ENCODE results near the gene FN3KRP. TPM values are rescaled to one million over a fixed set of nuclear protein-coding genes. Genes with fewer than 3 reads are reported as not detected.

The FN3KRP gene
- total and polyA plus RNA-seq, 2 of the 13 experiments (the other 11 are each of a cell fraction or from before 2014, with no cell fraction given): 22.4 to 28.2 TPM

DNA sequence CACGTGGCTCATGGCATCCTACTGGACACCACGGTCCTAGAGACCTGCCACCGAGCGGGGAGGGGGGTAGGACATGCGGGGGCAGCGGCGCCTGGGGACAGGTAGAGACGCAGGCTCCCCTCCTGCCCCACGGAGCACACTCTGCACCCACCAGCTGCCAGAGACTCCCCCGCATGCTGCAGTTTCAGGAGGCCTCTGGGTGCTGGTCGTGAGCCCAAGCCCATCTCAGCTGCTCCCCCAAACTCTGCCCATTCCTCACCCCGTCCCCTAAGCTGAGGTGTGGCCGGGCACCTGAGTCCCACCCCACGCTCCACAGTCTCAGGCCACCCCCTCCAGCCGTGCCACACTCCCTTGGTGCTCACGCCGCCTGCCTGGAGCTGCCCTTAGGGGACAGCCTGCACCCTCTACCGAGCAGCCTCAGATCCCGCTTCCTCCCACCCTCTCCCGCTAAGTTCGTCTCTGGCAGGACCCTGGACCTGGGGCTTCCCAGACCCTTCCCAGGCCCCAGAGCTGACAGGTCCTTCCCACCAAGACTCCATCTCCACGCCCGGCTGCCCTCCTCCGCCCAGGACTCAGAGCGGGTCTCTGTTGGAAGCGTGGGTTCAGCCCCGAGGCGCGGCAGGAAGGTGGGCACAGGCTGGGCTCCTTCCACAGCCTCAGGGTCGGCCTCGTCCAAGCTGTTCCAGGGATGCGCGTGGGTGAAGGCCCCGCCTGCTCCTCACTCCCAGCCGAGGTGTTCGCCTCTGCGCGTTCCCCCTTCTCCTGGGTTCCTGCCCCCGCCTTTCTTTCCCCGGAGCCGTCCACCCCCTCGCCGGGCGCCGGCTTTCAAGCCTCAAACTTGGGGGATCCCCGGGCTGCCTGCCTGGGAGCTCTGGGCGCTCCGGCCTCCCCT lies 19.3 kb upstream of the FN3KRP start (continued):
- no peak for TF ChIP-seq ZNF143 (CRISPR knock-in tag; IDR thresholded peaks at IDR 0.05)
- no peak for TF ChIP-seq ZFP36L1 (CRISPR knock-in tag; IDR thresholded peaks at IDR 0.05)
- no peak for TF ChIP-seq KLF12 (CRISPR knock-in tag; IDR thresholded peaks at IDR 0.05; ENCODE audit: borderline replicate concordance)
- TF ChIP-seq SRSF9 (IDR thresholded peaks at IDR 0.05; ENCODE audit: borderline replicate concordance, insufficient read depth, low read depth, low read length, poor library complexity, severe bottlenecking): no peak
- TF ChIP-seq ZBTB42 (CRISPR knock-in tag; IDR thresholded peaks at IDR 0.05): no peak
- TF ChIP-seq, protein P1, sequence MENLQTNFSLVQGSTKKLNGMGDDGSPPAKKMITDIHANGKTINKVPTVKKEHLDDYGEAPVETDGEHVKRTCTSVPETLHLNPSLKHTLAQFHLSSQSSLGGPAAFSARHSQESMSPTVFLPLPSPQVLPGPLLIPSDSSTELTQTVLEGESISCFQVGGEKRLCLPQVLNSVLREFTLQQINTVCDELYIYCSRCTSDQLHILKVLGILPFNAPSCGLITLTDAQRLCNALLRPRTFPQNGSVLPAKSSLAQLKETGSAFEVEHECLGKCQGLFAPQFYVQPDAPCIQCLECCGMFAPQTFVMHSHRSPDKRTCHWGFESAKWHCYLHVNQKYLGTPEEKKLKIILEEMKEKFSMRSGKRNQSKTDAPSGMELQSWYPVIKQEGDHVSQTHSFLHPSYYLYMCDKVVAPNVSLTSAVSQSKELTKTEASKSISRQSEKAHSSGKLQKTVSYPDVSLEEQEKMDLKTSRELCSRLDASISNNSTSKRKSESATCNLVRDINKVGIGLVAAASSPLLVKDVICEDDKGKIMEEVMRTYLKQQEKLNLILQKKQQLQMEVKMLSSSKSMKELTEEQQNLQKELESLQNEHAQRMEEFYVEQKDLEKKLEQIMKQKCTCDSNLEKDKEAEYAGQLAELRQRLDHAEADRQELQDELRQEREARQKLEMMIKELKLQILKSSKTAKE (CRISPR knock-in tag; IDR thresholded peaks at IDR 0.05; ENCODE audit: borderline replicate concordance): no peak
- TF ChIP-seq, protein P2, sequence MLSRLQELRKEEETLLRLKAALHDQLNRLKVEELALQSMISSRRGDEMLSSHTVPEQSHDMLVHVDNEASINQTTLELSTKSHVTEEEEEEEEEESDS (CRISPR knock-in tag; IDR thresholded peaks at IDR 0.05; ENCODE audit: borderline replicate concordance): no peak
- TF ChIP-seq BRD4 (CRISPR knock-in tag; IDR thresholded peaks at IDR 0.05): no peak
- no peak for TF ChIP-seq ATF5 (CRISPR knock-in tag; IDR thresholded peaks at IDR 0.05; ENCODE audit: low read depth)
- no peak for TF ChIP-seq PCBP1 (IDR thresholded peaks at IDR 0.05; ENCODE audit: borderline replicate concordance, low read depth, low read length)
- TF ChIP-seq, protein P3, sequence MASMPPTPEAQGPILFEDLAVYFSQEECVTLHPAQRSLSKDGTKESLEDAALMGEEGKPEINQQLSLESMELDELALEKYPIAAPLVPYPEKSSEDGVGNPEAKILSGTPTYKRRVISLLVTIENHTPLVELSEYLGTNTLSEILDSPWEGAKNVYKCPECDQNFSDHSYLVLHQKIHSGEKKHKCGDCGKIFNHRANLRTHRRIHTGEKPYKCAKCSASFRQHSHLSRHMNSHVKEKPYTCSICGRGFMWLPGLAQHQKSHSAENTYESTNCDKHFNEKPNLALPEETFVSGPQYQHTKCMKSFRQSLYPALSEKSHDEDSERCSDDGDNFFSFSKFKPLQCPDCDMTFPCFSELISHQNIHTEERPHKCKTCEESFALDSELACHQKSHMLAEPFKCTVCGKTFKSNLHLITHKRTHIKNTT (CRISPR knock-in tag; IDR thresholded peaks at IDR 0.05): no peak
- no peak for TF ChIP-seq ZKSCAN5 (CRISPR knock-in tag; IDR thresholded peaks at IDR 0.05)
- no peak for TF ChIP-seq DPF2 (CRISPR knock-in tag; IDR thresholded peaks at IDR 0.05; ENCODE audit: borderline replicate concordance, low read depth)
- TF ChIP-seq POLR2G (IDR thresholded peaks at IDR 0.05; ENCODE audit: low read depth, low read length): no peak
- no peak for TF ChIP-seq DNMT3B (CRISPR knock-in tag; conservative IDR thresholded peaks at IDR 0.05)
- TF ChIP-seq ZC3H4 (CRISPR knock-in tag; IDR thresholded peaks at IDR 0.05; ENCODE audit: borderline replicate concordance): no peak
- no peak for TF ChIP-seq MEF2D (CRISPR knock-in tag; IDR thresholded peaks at IDR 0.05)
- TF ChIP-seq ZXDC (CRISPR knock-in tag; IDR thresholded peaks at IDR 0.05): no peak
- TF ChIP-seq CEBPB (IDR thresholded peaks at IDR 0.05; ENCODE audit: borderline replicate concordance, low read depth, low read length): no peak
- TF ChIP-seq HNRNPLL (IDR thresholded peaks at IDR 0.05; ENCODE audit: low read depth, low read length, poor library complexity, severe bottlenecking): peak; percentile 25
- TF ChIP-seq SETDB1 (CRISPR knock-in tag; IDR thresholded peaks at IDR 0.05; ENCODE audit: borderline replicate concordance): 0 out of 2 replicates have a peak, but pooled peaks have one; percentile 40
- no peak for TF ChIP-seq ZNF552 (CRISPR knock-in tag; IDR thresholded peaks at IDR 0.05; ENCODE audit: borderline replicate concordance)
